HCT116 (cell line): ENCODE results near the gene RENBP. TPM values are rescaled to one million over a fixed set of nuclear protein-coding genes. Genes with fewer than 3 reads are reported as not detected.
A peak's percentile ranks its signal among the peaks of the same experiment; 100 is the strongest.

ENCODE experiments used
- ATAC-seq: fragments of 200-7000 bp; cut with Tn5 transposase; 2 replicates; pipeline ENCODE4 v1.9.1; 2020; ENCODE audit warnings: mild to moderate bottlenecking, moderate library complexity
- BruUV-seq: library from RNA; stranded (reverse); fragments of 400-500 nt; replicated peaks from 2 replicates; lab custom pipeline; 2021; lab: Mats Ljungman, UMichigan
- CTCF ChIA-PET: fragments of 300-600 bp; sonication (Branson Sonifier 250); formaldehyde crosslinking; loops from one replicate; lab custom pipeline; 2021; ENCODE audit warnings: antibody characterized with exemption; lab: Charles Lee
- POLR2A ChIA-PET: fragments of 300-600, 350-600 bp; sonication (Branson Sonifier 250); formaldehyde crosslinking; loops from one replicate; lab custom pipeline; 2021; ENCODE audit warnings: antibody characterized with exemption; lab: Charles Lee
- RAD21 ChIA-PET, 2 experiments: fragments of 300-600 bp; sonication (Branson Sonifier 250); formaldehyde crosslinking; loops; one replicate each; lab custom pipeline; 2023; ENCODE audit warnings: low total read pairs in 2 of 2; ENCODE audit not compliant: uncharacterized antibody in 2 of 2, unreplicated experiment in 2 of 2, low non-redundant PET in 1 of 2; lab: Charles Lee
- DNase-seq: peaks from one replicate; pipeline ENCODE4 v3.0.0-alpha.2; 2010; ENCODE audit warnings: low read depth, low spot score
- H2AFZ ChIP-seq: fragments of 200-600 bp; shearing (Covaris generic), sonication (generic); 2 replicates; pipeline ENCODE4 v1.6.1; 2017; ENCODE audit warnings: low read depth, mixed run types, mixed read lengths, antibody characterized with exemption, low read length; ENCODE audit not compliant: poor library complexity, severe bottlenecking
- H3K27ac ChIP-seq: 2 replicates; pipeline ENCODE4 v1.5.1; 2012; ENCODE audit warnings: low read depth, low read length
- H3K27me3 ChIP-seq: fragments of 200-600 bp; sonication (generic); 2 replicates; pipeline ENCODE4 v1.6.1; 2016; ENCODE audit warnings: mixed run types, low read length, mixed read lengths; ENCODE audit not compliant: insufficient read depth
- H3K36me3 ChIP-seq, 2 experiments: fragments of 200-500 bp in 1 of 2; fragments of 200-600 bp in 1 of 2; sonication (Bioruptor generic) in 1 of 2; sonication (generic) in 1 of 2; 2 replicates each; pipeline versions ENCODE4 v1.5.1 to v1.6.1; 2014 to 2016; ENCODE audit warnings: low read length in 2 of 2, inconsistent platforms in 1 of 2, mixed read lengths in 1 of 2, mixed run types in 1 of 2; ENCODE audit not compliant: insufficient read depth in 2 of 2, control insufficient read depth in 1 of 2
- H3K4me1 ChIP-seq, 2 experiments: fragments of 200-600 bp in 1 of 2; sonication (generic) in 1 of 2; 2 replicates each; pipeline versions ENCODE4 v1.5.1 to v1.6.1; 2012 to 2017; ENCODE audit warnings: low read length in 2 of 2, inconsistent platforms in 1 of 2, mild to moderate bottlenecking in 1 of 2, mixed read lengths in 1 of 2, mixed run types in 1 of 2, moderate library complexity in 1 of 2; ENCODE audit not compliant: insufficient read depth in 2 of 2, control insufficient read depth in 1 of 2
- H3K4me2 ChIP-seq: fragments of 200-600 bp; sonication (generic); 2 replicates; pipeline ENCODE4 v1.6.1; 2017; ENCODE audit warnings: mixed run types, low read length, mixed read lengths
- H3K4me3 ChIP-seq, 2 experiments: fragments of 200-600 bp in 1 of 2; sonication (generic) in 1 of 2; replicated peaks in 1 of 2; 2 replicates each; pipeline ENCODE4 v1.5.1; 2011 to 2016; ENCODE audit warnings: low read length in 2 of 2, control low read depth in 1 of 2, low read depth in 1 of 2, mild to moderate bottlenecking in 1 of 2, mixed read lengths in 1 of 2, mixed run types in 1 of 2
- H3K79me2 ChIP-seq: fragments of 200-600 bp; sonication (generic); 2 replicates; pipeline ENCODE4 v1.6.1; 2017; ENCODE audit warnings: mild to moderate bottlenecking, mixed run types, low read length, moderate library complexity, mixed read lengths; ENCODE audit not compliant: insufficient read depth
- H3K9ac ChIP-seq: fragments of 200-600 bp; sonication (generic); 2 replicates; pipeline ENCODE4 v1.6.1; 2016; ENCODE audit warnings: low read length, mixed read lengths
- H3K9me2 ChIP-seq: fragments of 200-600 bp; sonication (generic), shearing (Covaris generic); 2 replicates; pipeline ENCODE4 v1.6.1; 2017; ENCODE audit warnings: mixed run types, mild to moderate bottlenecking, moderate library complexity; ENCODE audit not compliant: insufficient read depth
- H3K9me3 ChIP-seq, 2 experiments: fragments of 200-500 bp in 1 of 2; fragments of 200-600 bp in 1 of 2; sonication (Bioruptor generic) in 1 of 2; sonication (generic) in 1 of 2; 2 replicates each; pipeline ENCODE4 v1.6.1; 2014 to 2017; ENCODE audit warnings: low read length in 2 of 2, mixed read lengths in 2 of 2, inconsistent platforms in 1 of 2, low read depth in 1 of 2, mild to moderate bottlenecking in 1 of 2, mixed run types in 1 of 2, moderate library complexity in 1 of 2; ENCODE audit not compliant: control insufficient read depth in 1 of 2, insufficient read depth in 1 of 2
- H4K20me1 ChIP-seq: fragments of 200-600 bp; sonication (generic), shearing (Covaris generic); 2 replicates; pipeline ENCODE4 v1.6.1; 2017; ENCODE audit warnings: mixed run types, mild to moderate bottlenecking, moderate library complexity; ENCODE audit not compliant: insufficient read depth
- CBX3 ChIP-seq: IDR thresholded peaks from 2 replicates; pipeline ENCODE4 v1.6.1; 2012; ENCODE audit warnings: low read depth
- CEBPB ChIP-seq: IDR thresholded peaks from 2 replicates; pipeline ENCODE4 v1.6.1; 2012; ENCODE audit warnings: low read depth
- EGR1 ChIP-seq: IDR thresholded peaks from 2 replicates; pipeline ENCODE4 v1.6.1; 2012; ENCODE audit warnings: low read depth
- ELF1 ChIP-seq: IDR thresholded peaks from 2 replicates; pipeline ENCODE4 v1.6.1; 2012; ENCODE audit warnings: low read depth, borderline replicate concordance
- EZH2phosphoT487 ChIP-seq: fragments of 200-600 bp; IDR thresholded peaks from 2 replicates; pipeline ENCODE4 v1.6.1; 2018; ENCODE audit warnings: antibody characterized with exemption, borderline replicate concordance
- MAX ChIP-seq: IDR thresholded peaks from 2 replicates; pipeline ENCODE4 v1.6.1; 2012
- POLR2A ChIP-seq: IDR thresholded peaks from 2 replicates; pipeline ENCODE4 v1.7.0; 2011; ENCODE audit warnings: borderline replicate concordance; ENCODE audit not compliant: insufficient read depth, insufficient read length; ENCODE audit errors: extremely low read depth
- POLR2AphosphoS5 ChIP-seq: IDR thresholded peaks from 2 replicates; pipeline ENCODE4 v1.6.1; 2011; ENCODE audit warnings: mild to moderate bottlenecking, low read depth, low read length, moderate library complexity
- RAD21 ChIP-seq: IDR thresholded peaks from 2 replicates; pipeline ENCODE4 v1.6.1; 2012; ENCODE audit warnings: low read depth, mild to moderate bottlenecking
- SRF ChIP-seq: IDR thresholded peaks from 2 replicates; pipeline ENCODE4 v1.6.1; 2012; ENCODE audit warnings: low read depth
- TCF7L2 ChIP-seq: IDR thresholded peaks from 2 replicates; pipeline ENCODE4 v1.7.0; 2011; ENCODE audit warnings: borderline replicate concordance, inconsistent platforms; ENCODE audit not compliant: insufficient read depth, insufficient read length; ENCODE audit errors: extremely low read depth
- YY1 ChIP-seq: IDR thresholded peaks from 2 replicates; pipeline ENCODE4 v1.6.1; 2011; ENCODE audit warnings: low read length, low read depth, moderate library complexity, mild to moderate bottlenecking; ENCODE audit not compliant: insufficient replicate concordance; ENCODE audit errors: extremely low read depth
- ZFX ChIP-seq: fragments of 450-650 bp; IDR thresholded peaks from 2 replicates; pipeline ENCODE4 v1.6.1; 2017
- ZNF274 ChIP-seq: fragments of 200-500 bp; sonication (Bioruptor generic); IDR thresholded peaks from 2 replicates; pipeline ENCODE4 v1.6.1; 2014; ENCODE audit warnings: mild to moderate bottlenecking, low read depth, low read length, inconsistent platforms
- intact Hi-C: fragments of 100-400 bp; cut with micrococcal nuclease; formaldehyde crosslinking; loops from 2 replicates; pipeline ENCODE4 v1.10.0; 2022
- total RNA-seq: library from RNA; stranded (reverse); gene quantifications from one replicate; pipeline ENCODE4 v1.2.1, GENCODE V29; 2021; ENCODE audit not compliant: unreplicated experiment
- TF ChIP-seq, protein P1 (sequence below): IDR thresholded peaks from 2 replicates; pipeline ENCODE4 v1.6.1; 2012

The RENBP gene
- total RNA-seq, 1 experiment from 2014 or later = 1.3 TPM

- no peak overlapping the region for H3K4me2 ChIP-seq
- no TSS peak for BruUV-seq
- H3K9ac ChIP-seq = no peak overlapping the region
- no peaks in the 10 kb centered on the region for H3K9me3 ChIP-seq
- ChIA-PET RAD21 (no interaction called here), POLR2A (no interaction called here), CTCF (interaction anchor here (1.2 to 1.5 kb wide), 3 partner anchors 12 to 21 kb away, joined by 4 to 14 read pairs (median 6); no protein-coding TSS in a partner anchor)
- peak overlapping the region; percentile 38; the same call in 1 of the 2 replicates for H3K27ac ChIP-seq
- no peaks in the 10 kb centered on the region; a peak in 1 of 4 replicates for H3K4me1 ChIP-seq
- ATAC-seq (no peak), DNase-seq (no peak)
- H3K9me2 ChIP-seq = no peaks in the 10 kb centered on the region
- no peaks in the 10 kb centered on the region for H4K20me1 ChIP-seq
- no peaks in the 10 kb centered on the region for H3K27me3 ChIP-seq
- no peaks in the 10 kb centered on the region; the same call in 1 of the 2 replicates for H3K79me2 ChIP-seq
- TF ChIP-seq CBX3 = no peak
- no peak for TF ChIP-seq ELF1
- TF ChIP-seq YY1 = no peak
- TF ChIP-seq EGR1 = no peak
- no peak for TF ChIP-seq TCF7L2
- TF ChIP-seq, protein P1, sequence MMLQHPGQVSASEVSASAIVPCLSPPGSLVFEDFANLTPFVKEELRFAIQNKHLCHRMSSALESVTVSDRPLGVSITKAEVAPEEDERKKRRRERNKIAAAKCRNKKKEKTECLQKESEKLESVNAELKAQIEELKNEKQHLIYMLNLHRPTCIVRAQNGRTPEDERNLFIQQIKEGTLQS = no peak
- no peak for TF ChIP-seq EZH2phosphoT487
- no peak for TF ChIP-seq SRF
- TF ChIP-seq RAD21 = no peak
- TF ChIP-seq ZNF274 = no peak
- no peak for TF ChIP-seq MAX
- no peak for TF ChIP-seq ZFX
- TF ChIP-seq POLR2AphosphoS5 = no peak
- TF ChIP-seq CEBPB = no peak
- no peak for TF ChIP-seq POLR2A
- H3K36me3 ChIP-seq = peaks cover 0 to 14% of the 10 kb centered on the region in 2 experiments; a peak in 1 of 4 replicates
- H2AFZ ChIP-seq = no peak overlapping the region
- intact Hi-C loops = no loop called here
- H3K4me3 ChIP-seq = no peak overlapping the region
Measured at GRCh38 chrX:153948002-153948466, 3.6 kb upstream of the RENBP start.
